SK-N-SH treated with all-trans-retinoic acid at 6 μM for 48 hours (cell line): ENCODE results near the gene VN1R5.

Experiments
- BACH2 ChIP-seq: fragments of 250-450 bp; sonication (Bioruptor Pico); IDR thresholded peaks from 2 replicates; pipeline ENCODE4 v1.9.0; 2021; ENCODE audit warnings: mild to moderate bottlenecking, borderline replicate concordance
- ESRRG ChIP-seq: fragments of 250-450 bp; sonication (Bioruptor Pico); IDR thresholded peaks from 2 replicates; pipeline ENCODE4 v1.6.1; 2021; ENCODE audit warnings: mild to moderate bottlenecking
- GLIS3 ChIP-seq: fragments of 250-450 bp; sonication (Bioruptor Pico); IDR thresholded peaks from 2 replicates; pipeline ENCODE4 v1.5.0; 2020; ENCODE audit warnings: mild to moderate bottlenecking, moderate library complexity
- PATZ1 ChIP-seq: fragments of 250-450 bp; sonication (Bioruptor Pico); IDR thresholded peaks from 2 replicates; pipeline ENCODE4 v1.8.0; 2020; ENCODE audit warnings: mild to moderate bottlenecking, moderate library complexity, borderline replicate concordance
- POU6F1 ChIP-seq: fragments of 250-450 bp; sonication (Bioruptor Pico); IDR thresholded peaks from 2 replicates; pipeline ENCODE4 v1.8.0; 2021; ENCODE audit warnings: low read depth, mild to moderate bottlenecking, moderate library complexity, borderline replicate concordance
- ZFP3 ChIP-seq: fragments of 250-450 bp; sonication (Bioruptor Pico); IDR thresholded peaks from 2 replicates; pipeline ENCODE4 v1.5.0; 2020; ENCODE audit warnings: mild to moderate bottlenecking, moderate library complexity
- ZNF565 ChIP-seq: fragments of 450-650 bp; formaldehyde crosslinking; conservative IDR thresholded peaks from 2 replicates; pipeline ENCODE4 v1.5.0; 2020; ENCODE audit warnings: low read depth, mild to moderate bottlenecking, moderate library complexity

- TF ChIP-seq ESRRG (CRISPR knock-in tag) (no peak), POU6F1 (no peak), PATZ1 (CRISPR knock-in tag) (no peak), BACH2 (CRISPR knock-in tag) (no peak), GLIS3 (no peak), ZFP3 (CRISPR knock-in tag) (no peak), ZNF565 (CRISPR knock-in tag) (no peak)
These were observed 38.4 kb downstream of the VN1R5 start for GRCh38 chr1:247294282-247294681.
